IPS-20b (cell line): ENCODE results near the gene SOCS7.

Experiments
- H3K27ac ChIP-seq: one replicate; pipeline ENCODE4 v1.5.1; 2013; ENCODE audit warnings: low read length
- H3K27me3 ChIP-seq: 2 replicates; pipeline ENCODE4 v1.6.1; 2013; ENCODE audit warnings: mild to moderate bottlenecking, low read length, inconsistent platforms; ENCODE audit not compliant: insufficient read depth
- H3K36me3 ChIP-seq: 2 replicates; pipeline ENCODE4 v1.6.1; 2013; ENCODE audit warnings: low read depth, mild to moderate bottlenecking, inconsistent platforms, low read length, moderate library complexity; ENCODE audit not compliant: insufficient read depth
- H3K4me1 ChIP-seq: 2 replicates; pipeline ENCODE4 v1.6.1; 2013; ENCODE audit warnings: mild to moderate bottlenecking, control low read depth, inconsistent platforms, low read length, moderate library complexity; ENCODE audit not compliant: insufficient read depth
- H3K4me3 ChIP-seq: 2 replicates; pipeline ENCODE4 v1.5.1; 2013; ENCODE audit warnings: mild to moderate bottlenecking, low read length, inconsistent platforms
- H3K9ac ChIP-seq: 2 replicates; pipeline ENCODE4 v1.6.1; 2013; ENCODE audit warnings: low read depth, mild to moderate bottlenecking, inconsistent platforms, low read length, moderate library complexity
- H3K9me3 ChIP-seq: 2 replicates; pipeline ENCODE4 v1.6.1; 2013; ENCODE audit warnings: mild to moderate bottlenecking, low read depth, low read length, inconsistent platforms; ENCODE audit not compliant: insufficient read depth

SOCS7 gene

DNA sequence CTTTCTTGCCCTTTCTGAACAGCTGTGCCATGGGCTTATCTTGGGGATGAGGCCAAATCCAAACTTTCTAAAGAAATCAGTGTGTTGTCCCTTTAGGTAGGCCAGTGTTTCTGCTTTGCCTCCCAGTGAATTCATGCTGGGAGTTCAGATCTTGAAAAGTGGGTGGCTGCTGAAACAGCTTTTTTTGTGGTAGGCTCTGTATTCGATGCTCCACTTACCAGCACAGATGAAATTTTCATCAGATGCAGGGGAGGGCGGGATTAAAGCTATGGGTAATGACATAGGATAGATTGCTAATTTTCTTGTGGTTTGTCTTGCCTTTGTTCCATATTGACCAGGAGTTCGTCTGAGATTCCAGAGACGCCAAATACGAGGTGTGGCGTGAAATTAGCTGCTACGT lies 2.8 kb downstream of the SOCS7 start:
- H3K9me3 ChIP-seq = no peaks in the 10 kb centered on the region
- peak overlapping the region; percentile 41; the same call in 1 of the 2 replicates for H3K4me3 ChIP-seq
- no peaks in the 10 kb centered on the region for H3K36me3 ChIP-seq
- H3K4me1 ChIP-seq = no peaks in the 10 kb centered on the region
- peaks cover 7% of the 10 kb centered on the region for H3K27me3 ChIP-seq
- no peak overlapping the region for H3K9ac ChIP-seq
- H3K27ac ChIP-seq = no peak overlapping the region

DNA sequence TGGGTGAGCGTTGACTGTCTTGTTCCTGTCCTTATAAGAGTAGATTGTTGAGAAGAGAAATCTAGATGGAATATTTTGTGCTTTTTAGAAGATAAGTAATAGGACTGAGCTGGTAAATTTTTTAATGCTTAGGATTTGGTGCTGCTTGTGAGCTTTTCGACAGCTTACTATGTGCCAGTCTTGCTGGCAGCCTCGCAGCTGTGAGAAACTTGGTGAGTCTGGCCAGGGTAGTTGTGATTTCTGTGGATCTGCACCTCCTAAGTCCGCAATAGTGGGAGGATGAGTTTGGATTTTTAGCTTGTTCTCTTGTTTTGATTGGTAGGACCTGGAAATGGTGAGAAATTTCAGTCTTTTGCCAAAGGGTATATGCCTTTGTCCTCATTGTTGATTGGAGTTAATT lies 3.6 kb downstream of the SOCS7 start:
- Histone ChIP-seq H3K27ac (no peak overlapping the region), H3K9me3 (no peaks in the 10 kb centered on the region), H3K4me3 (no peak overlapping the region), H3K4me1 (no peaks in the 10 kb centered on the region), H3K27me3 (peaks cover 7% of the 10 kb centered on the region), H3K9ac (no peak overlapping the region), H3K36me3 (no peaks in the 10 kb centered on the region)

DNA sequence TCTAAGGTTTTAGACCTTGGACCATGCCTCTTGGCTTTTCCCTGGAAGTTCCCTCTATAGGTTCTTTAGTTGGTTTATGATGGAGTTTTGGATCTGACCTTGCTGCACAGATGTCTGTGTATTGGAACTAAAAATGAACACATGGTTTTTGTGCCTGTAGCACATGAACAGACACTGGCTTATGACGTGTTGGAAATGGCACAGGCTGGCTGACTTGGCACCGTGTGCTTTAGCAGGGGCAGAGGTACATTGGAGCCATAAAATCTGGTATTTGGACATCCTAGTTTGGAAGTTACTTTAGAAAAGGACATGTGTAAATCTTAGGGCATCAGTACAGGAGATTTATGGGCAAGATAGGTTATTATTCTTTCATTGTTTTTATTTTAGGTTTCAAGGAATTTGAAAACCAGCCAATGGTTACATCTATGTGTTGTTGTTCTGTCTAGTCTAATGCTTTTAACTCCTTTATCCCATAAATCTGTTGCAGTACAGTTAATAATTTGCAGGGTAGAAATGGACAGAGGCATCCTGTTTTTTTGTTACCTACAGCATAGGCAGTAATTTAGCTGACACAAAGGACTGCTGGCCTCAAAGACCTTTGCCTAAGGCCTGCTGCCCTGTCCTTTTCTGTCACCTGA lies 6.0 kb downstream of the SOCS7 start:
- H3K9me3 ChIP-seq = no peaks in the 10 kb centered on the region
- H3K9ac ChIP-seq = no peak overlapping the region
- no peak overlapping the region for H3K27ac ChIP-seq
- H3K4me1 ChIP-seq = no peaks in the 10 kb centered on the region
- H3K27me3 ChIP-seq = peaks cover 7% of the 10 kb centered on the region
- H3K36me3 ChIP-seq = 0 out of 2 replicates have a peak, but pooled peaks cover 4% of the 10 kb centered on the region
- no peak overlapping the region for H3K4me3 ChIP-seq

DNA sequence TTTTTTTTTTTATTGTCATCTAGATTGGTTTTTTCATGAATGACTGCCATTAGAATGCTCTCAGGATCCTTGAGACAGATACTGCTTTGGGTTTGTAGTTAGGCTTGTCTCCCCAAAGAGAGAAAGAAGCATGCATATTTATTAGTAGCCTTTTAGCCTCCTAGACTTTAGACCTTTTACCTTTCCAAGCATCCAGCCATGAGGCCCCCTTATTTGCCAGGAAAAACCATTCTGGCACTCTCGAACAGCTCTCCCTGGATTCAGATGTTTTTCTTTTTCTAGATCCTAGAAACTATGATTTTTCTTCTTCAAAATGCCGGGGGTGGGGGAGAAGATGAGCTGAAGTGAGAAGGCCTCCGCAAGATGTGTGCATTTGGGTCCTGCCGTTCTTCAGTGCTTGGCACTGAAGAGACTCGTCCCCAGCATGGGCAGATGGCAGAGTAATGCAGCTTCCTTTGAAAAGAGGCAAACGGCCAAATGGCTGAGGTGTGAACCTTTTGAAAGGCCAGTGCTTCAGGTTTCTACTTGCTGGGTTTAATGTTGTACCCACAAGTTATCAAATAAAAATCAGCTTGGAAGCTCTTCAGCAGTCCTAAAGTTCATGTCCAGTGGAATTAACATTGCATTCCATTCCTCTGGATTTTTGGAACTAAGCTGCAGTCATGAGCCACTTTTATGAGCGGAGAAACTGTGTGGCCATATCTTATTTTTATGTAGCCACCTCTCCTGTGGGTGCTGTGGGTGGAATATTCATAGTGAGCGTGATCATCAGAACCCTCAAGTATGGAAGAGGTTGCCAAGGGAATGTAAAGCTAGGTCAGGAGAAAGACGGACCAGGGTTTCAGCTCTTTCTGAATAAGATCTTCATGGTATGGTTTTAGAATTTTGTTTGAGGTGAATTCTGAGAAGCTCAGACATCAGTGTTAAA lies 7.2 kb downstream of the SOCS7 start:
- H3K4me1 ChIP-seq = no peaks in the 10 kb centered on the region
- H3K9me3 ChIP-seq = no peaks in the 10 kb centered on the region
- no peak overlapping the region for H3K27ac ChIP-seq
- H3K4me3 ChIP-seq = no peak overlapping the region
- no peak overlapping the region for H3K9ac ChIP-seq
- H3K27me3 ChIP-seq = no peaks in the 10 kb centered on the region
- H3K36me3 ChIP-seq = peaks cover 14% of the 10 kb centered on the region; the same call in 1 of the 2 replicates

DNA sequence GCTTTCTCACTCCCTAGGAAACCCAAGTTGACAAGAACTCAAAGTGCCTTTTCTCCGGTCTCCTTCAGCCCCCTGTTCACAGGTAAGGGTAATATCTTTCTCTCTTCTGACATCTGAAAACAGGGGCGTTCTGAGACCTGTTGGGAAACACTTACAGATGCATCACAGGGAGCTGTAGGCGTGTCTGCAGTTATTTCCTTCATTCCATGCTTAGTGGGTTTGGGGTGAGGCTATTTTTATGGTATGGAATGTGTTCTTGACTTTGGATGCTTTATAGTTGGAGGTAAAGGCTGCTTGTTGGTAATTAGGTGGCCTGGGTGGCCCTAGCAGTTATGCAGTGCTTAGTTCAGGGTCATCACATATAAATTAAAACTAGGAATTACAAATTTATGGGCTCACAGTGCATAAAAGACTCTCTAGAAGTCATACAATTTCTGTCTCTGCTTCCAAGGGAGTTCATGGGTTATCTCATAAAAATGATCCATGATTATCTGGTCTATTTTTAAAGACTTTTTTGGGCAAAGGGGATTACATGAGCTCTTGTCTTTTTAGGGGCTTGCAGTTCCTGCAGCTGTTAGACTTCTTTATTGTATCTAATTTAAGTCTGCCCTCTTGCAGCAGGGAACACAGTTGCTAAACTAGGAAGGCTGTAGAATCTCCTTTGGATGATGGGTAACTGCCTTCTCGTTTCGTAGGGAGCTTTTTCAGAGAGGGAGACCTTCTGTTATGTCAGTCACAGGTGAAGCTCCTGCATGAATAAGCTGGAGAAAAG lies 10.2 kb downstream of the SOCS7 start:
- Histone ChIP-seq H3K9me3 (no peaks in the 10 kb centered on the region), H3K27ac (no peak overlapping the region), H3K4me1 (no peaks in the 10 kb centered on the region), H3K27me3 (no peaks in the 10 kb centered on the region), H3K4me3 (no peak overlapping the region), H3K9ac (no peak overlapping the region), H3K36me3 (peaks cover 43% of the 10 kb centered on the region)

DNA sequence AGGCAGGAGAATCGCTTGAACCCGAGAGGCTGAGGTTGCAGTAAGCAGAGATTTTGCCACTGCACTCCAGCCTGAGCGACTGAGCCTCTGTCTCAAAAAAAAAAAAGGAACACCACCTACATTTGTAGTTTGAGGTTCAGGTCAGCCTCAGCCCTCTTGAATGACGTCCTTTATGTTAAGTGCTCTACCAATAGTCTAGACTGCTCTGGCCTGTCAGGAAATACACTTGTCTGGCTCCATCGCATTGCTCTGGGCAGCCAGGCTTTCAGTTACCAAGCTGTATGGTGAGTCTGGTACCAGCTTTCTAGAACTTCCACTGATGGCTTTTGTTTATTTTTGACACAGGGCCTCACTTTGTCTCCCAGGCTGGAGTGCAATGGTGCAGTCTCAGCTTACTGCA lies 11.4 kb downstream of the SOCS7 start:
- Histone ChIP-seq H3K27ac (no peak overlapping the region), H3K4me3 (no peak overlapping the region), H3K36me3 (peaks cover 49% of the 10 kb centered on the region), H3K27me3 (no peaks in the 10 kb centered on the region), H3K9me3 (no peaks in the 10 kb centered on the region), H3K9ac (no peak overlapping the region), H3K4me1 (no peaks in the 10 kb centered on the region)

DNA sequence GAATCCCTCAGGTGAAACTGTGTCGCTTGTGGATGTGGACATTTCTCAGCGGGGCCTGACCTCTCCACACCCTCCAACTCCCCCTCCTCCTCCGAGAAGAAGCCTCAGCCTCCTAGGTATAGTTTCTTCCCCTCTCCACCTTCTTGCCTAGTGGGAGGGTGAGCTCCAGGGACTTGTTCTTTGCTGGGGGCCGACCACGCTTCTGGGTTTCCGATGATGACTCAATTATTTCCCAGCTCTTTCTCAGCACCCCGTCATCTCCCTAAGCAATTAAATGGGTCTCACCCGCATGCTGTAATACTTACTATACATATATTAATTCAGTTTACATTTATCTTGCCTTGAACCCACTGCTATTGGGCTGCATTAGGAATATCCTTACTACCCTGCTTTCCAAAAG lies 13.1 kb downstream of the SOCS7 start:
- Histone ChIP-seq H3K4me1 (no peaks in the 10 kb centered on the region), H3K9ac (no peak overlapping the region), H3K9me3 (no peaks in the 10 kb centered on the region), H3K27ac (no peak overlapping the region), H3K27me3 (no peaks in the 10 kb centered on the region), H3K4me3 (no peak overlapping the region), H3K36me3 (peaks cover 64% of the 10 kb centered on the region)

DNA sequence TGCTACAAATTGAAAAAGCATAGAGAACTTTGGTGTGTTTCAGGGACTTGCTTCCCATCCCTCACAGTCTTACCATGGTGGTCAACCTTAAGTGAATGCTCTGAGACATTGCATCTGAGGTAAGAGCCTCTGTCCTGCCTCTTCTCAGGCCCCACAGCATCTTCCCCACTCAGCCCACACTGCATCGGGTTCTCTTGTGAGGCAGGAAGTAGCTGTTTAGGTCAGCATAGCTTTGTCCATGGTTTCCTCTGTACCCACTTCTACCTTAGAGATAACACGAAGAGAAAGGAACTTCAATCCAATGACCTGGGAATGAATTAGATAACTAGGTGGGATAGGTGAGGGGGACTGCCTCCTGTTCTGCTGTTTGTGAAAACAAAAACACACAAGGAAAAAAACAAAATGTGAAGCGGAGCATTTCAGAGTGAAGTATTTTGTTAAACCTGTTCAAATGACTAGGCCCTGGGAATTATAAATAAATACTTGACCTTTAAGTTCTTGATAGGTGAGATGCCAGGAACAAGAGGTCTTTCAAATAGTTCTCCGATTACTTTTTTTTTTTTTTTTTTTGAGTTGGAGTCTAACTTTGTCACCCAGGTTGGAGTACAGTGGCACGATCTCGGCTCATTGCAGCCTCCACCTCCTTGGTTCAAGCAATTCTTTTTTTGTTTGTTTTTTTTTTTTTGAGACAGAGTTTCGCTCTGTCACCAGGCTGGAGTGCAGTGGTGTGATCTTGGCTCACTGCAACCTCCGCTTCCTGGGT lies 17.7 kb downstream of the SOCS7 start:
- Histone ChIP-seq H3K9me3 (no peaks in the 10 kb centered on the region), H3K4me1 (no peaks in the 10 kb centered on the region), H3K27me3 (no peaks in the 10 kb centered on the region), H3K9ac (no peak overlapping the region), H3K27ac (no peak overlapping the region), H3K36me3 (peaks cover 76% of the 10 kb centered on the region), H3K4me3 (no peak overlapping the region)

DNA sequence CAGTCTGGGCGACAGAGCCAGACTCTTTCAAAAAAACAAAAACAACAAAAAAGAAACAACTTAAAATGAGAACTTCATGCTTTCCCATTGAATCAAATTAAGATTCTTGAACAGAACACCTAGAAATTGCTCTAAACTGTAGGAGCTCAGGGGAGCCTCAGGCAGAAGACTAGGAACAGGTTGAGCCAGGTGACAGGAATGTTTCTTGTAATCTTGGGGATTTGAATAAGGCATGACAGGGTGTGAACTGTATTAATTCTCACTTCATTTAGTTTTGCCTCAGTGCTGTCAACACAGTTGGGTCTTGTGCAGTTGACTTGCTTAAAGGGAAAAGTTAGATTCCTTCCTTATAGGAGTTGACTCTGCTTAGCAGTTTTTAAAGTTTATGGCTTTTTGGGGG lies 27.8 kb downstream of the SOCS7 start:
- Histone ChIP-seq H3K4me3 (no peak overlapping the region), H3K27me3 (no peaks in the 10 kb centered on the region), H3K9ac (no peak overlapping the region), H3K9me3 (no peaks in the 10 kb centered on the region), H3K4me1 (no peaks in the 10 kb centered on the region), H3K36me3 (peaks cover 49% of the 10 kb centered on the region), H3K27ac (no peak overlapping the region)

DNA sequence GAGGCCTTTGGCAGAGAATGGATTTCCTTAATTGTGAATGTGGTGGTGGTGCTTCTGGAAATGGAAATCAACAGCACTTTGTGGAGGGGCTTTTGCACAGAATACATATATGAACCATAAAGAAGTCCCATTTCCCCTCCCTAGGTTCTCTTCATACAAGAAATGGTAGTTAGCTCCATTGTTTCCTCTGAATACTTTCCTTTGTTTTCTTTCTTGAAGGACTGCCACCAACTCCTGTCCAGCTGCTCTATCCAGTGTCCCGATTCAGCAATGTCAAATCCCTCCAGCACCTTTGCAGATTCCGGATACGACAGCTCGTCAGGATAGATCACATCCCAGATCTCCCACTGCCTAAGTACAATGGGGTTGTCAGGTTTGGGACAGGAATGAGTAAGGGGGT lies 43.4 kb downstream of the SOCS7 start:
- no peak overlapping the region for H3K9ac ChIP-seq
- H3K4me3 ChIP-seq = no peak overlapping the region
- no peaks in the 10 kb centered on the region for H3K9me3 ChIP-seq
- no peak overlapping the region for H3K27ac ChIP-seq
- no peaks in the 10 kb centered on the region for H3K4me1 ChIP-seq
- H3K36me3 ChIP-seq = peaks cover 48% of the 10 kb centered on the region
- no peaks in the 10 kb centered on the region for H3K27me3 ChIP-seq

DNA sequence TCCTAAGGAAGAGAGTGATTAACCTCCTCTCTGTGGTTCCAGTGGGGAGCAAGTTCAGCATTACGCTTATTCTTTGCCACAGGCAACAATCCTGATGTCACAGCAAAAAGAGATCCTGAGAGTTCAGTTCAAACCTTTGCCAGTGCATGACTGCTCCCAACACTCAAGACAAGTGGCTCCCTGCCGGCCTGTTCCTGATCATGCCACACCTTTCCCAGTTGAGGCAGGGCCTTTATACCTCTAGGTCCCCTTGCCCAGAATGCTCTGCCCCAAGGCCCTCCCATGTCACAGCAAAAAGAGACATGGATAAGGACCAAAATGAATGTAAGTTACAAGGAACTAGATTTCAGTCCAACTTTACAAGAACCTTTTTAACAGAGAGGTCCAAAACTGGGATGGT lies 45.6 kb downstream of the SOCS7 start:
- Histone ChIP-seq H3K36me3 (peaks cover 70% of the 10 kb centered on the region), H3K4me1 (no peaks in the 10 kb centered on the region)

More for the DNA sequence above, 45.6 kb downstream of the SOCS7 start:
- Histone ChIP-seq H3K9me3 (no peaks in the 10 kb centered on the region), H3K27ac (no peak overlapping the region), H3K9ac (no peak overlapping the region), H3K27me3 (no peaks in the 10 kb centered on the region), H3K4me3 (no peak overlapping the region)
